SK-N-SH (cell line): Measurements from ENCODE around the gene MIGA2. TPM values are rescaled to one million over a fixed set of nuclear protein-coding genes. Genes with fewer than 3 reads are reported as not detected.

ENCODE experiments used
- CTCF ChIA-PET: fragments of 300-600, 350-600 bp; formaldehyde crosslinking; extraction: SDS; loops from one replicate; lab custom pipeline; 2021; lab: Yijun Ruan, JAX
- POLR2A ChIA-PET: fragments of 350-600 bp; sonication (Branson Sonifier 250); formaldehyde crosslinking; extraction: SDS; loops from one replicate; lab custom pipeline; 2020; ENCODE audit warnings: antibody characterized with exemption, inconsistent platforms; lab: Yijun Ruan, JAX
- DNase-seq: peaks from one replicate; pipeline ENCODE4 v3.0.0; 2012
- H2AFZ ChIP-seq: fragments of 200-600 bp; sonication (generic); 2 replicates; pipeline ENCODE4 v1.8.1; 2016; ENCODE audit warnings: antibody characterized with exemption, mild to moderate bottlenecking, low read depth
- H3F3A ChIP-seq: fragments of 200-600 bp; sonication (generic); replicated peaks from 2 replicates; pipeline ENCODE3; 2016; ENCODE audit warnings: antibody characterized with exemption, mild to moderate bottlenecking; ENCODE audit not compliant: insufficient read depth
- H3K27ac ChIP-seq, 2 experiments: fragments of 200-500 bp in 1 of 2; fragments of 200-600 bp in 1 of 2; sonication (Bioruptor generic) in 1 of 2; sonication (generic), shearing (Covaris generic) in 1 of 2; 2 replicates each; pipeline versions ENCODE4 v1.5.1 to v1.6.1; 2014 to 2016; ENCODE audit warnings: low read depth in 2 of 2, inconsistent platforms in 1 of 2, low read length in 1 of 2, mild to moderate bottlenecking in 1 of 2, mixed read lengths in 1 of 2
- H3K27me3 ChIP-seq: fragments of 200-600 bp; sonication (generic), shearing (Covaris generic); 2 replicates; pipeline ENCODE4 v1.6.1; 2016; ENCODE audit warnings: mixed run types; ENCODE audit not compliant: insufficient read depth
- H3K36me3 ChIP-seq, 2 experiments: fragments of 200-500 bp in 1 of 2; fragments of 200-600 bp in 1 of 2; sonication (Bioruptor generic) in 1 of 2; sonication (generic) in 1 of 2; replicated peaks in 1 of 2; 2 replicates each; pipeline versions ENCODE3 to v1.5.1; 2014 to 2016; ENCODE audit warnings: low read length in 1 of 2, mild to moderate bottlenecking in 1 of 2; ENCODE audit not compliant: insufficient read depth in 2 of 2, control insufficient read depth in 1 of 2
- H3K4me1 ChIP-seq, 2 experiments: fragments of 200-500 bp in 1 of 2; fragments of 200-600 bp in 1 of 2; sonication (Bioruptor generic) in 1 of 2; sonication (generic), shearing (Covaris generic) in 1 of 2; 2 replicates each; pipeline versions ENCODE4 v1.5.1 to v1.6.1; 2014 to 2016; ENCODE audit warnings: low read depth in 1 of 2, low read length in 1 of 2, mixed run types in 1 of 2; ENCODE audit not compliant: insufficient read depth in 2 of 2, control insufficient read depth in 1 of 2
- H3K4me2 ChIP-seq: fragments of 200-600 bp; sonication (generic), shearing (Covaris generic); 2 replicates; pipeline ENCODE4 v1.6.1; 2017; ENCODE audit warnings: mixed run types
- H3K4me3 ChIP-seq, 2 experiments: fragments of 200-500 bp in 1 of 2; fragments of 200-600 bp in 1 of 2; sonication (Bioruptor generic) in 1 of 2; sonication (generic), shearing (Covaris generic) in 1 of 2; 2 replicates each; pipeline versions ENCODE4 v1.5.1 to v1.8.1; 2014 to 2016; ENCODE audit warnings: low read depth in 2 of 2, inconsistent platforms in 1 of 2, low read length in 1 of 2, mild to moderate bottlenecking in 1 of 2, mixed read lengths in 1 of 2, moderate library complexity in 1 of 2
- H3K79me2 ChIP-seq: fragments of 200-600 bp; sonication (generic); 2 replicates; pipeline ENCODE4 v1.8.1; 2017; ENCODE audit warnings: mild to moderate bottlenecking; ENCODE audit not compliant: insufficient read depth
- H3K9ac ChIP-seq: fragments of 200-600 bp; sonication (generic); 2 replicates; pipeline ENCODE4 v1.6.1; 2017; ENCODE audit warnings: mixed run types
- H3K9me2 ChIP-seq: fragments of 200-600 bp; sonication (generic); 2 replicates; pipeline ENCODE4 v1.6.1; 2017; ENCODE audit warnings: mixed run types
- H3K9me3 ChIP-seq: fragments of 200-600 bp; sonication (generic); 2 replicates; pipeline ENCODE4 v1.6.1; 2017; ENCODE audit warnings: mixed run types, mild to moderate bottlenecking, moderate library complexity
- H4K20me1 ChIP-seq: fragments of 200-600 bp; sonication (generic); 2 replicates; pipeline ENCODE4 v1.6.1; 2017; ENCODE audit warnings: mild to moderate bottlenecking, mixed run types; ENCODE audit not compliant: insufficient read depth
- CHD2 ChIP-seq: fragments of 150-350 bp; IDR thresholded peaks from 2 replicates; pipeline ENCODE4 v1.6.1; 2018; ENCODE audit warnings: low read length; ENCODE audit not compliant: partially characterized antibody
- ELF1 ChIP-seq: IDR thresholded peaks from 2 replicates; pipeline ENCODE4 v1.4.0; 2012
- FOSL2 ChIP-seq: IDR thresholded peaks from 2 replicates; pipeline ENCODE4 v1.4.0; 2012; ENCODE audit warnings: low read depth, mild to moderate bottlenecking, moderate library complexity, borderline replicate concordance
- FOXM1 ChIP-seq: IDR thresholded peaks from 2 replicates; pipeline ENCODE4 v1.4.0; 2012; ENCODE audit warnings: low read depth, mild to moderate bottlenecking
- GABPA ChIP-seq: IDR thresholded peaks from 2 replicates; pipeline ENCODE4 v1.4.0; 2012; ENCODE audit warnings: low read depth, mild to moderate bottlenecking
- GATA2 ChIP-seq: sonication (generic); formaldehyde crosslinking; IDR thresholded peaks from 2 replicates; pipeline ENCODE4 v1.5.0; 2020; ENCODE audit warnings: mild to moderate bottlenecking, missing genetic modification reagents
- IRF3 ChIP-seq: fragments of 150-350 bp; IDR thresholded peaks from 2 replicates; pipeline ENCODE4 v1.6.1; 2016; ENCODE audit warnings: mild to moderate bottlenecking, low read depth, low read length
- JUND ChIP-seq: IDR thresholded peaks from 2 replicates; pipeline ENCODE4 v1.4.0; 2012
- MAX ChIP-seq: IDR thresholded peaks from 2 replicates; pipeline ENCODE4 v1.4.0; 2012; ENCODE audit warnings: low read depth
- MXI1 ChIP-seq: IDR thresholded peaks from 2 replicates; pipeline ENCODE4 v1.6.1; 2012; ENCODE audit warnings: mild to moderate bottlenecking, low read depth, low read length, improper control_type of control experiment
- NFIC ChIP-seq: IDR thresholded peaks from 2 replicates; pipeline ENCODE4 v1.4.0; 2012; ENCODE audit warnings: borderline replicate concordance
- POLR2AphosphoS5 ChIP-seq: IDR thresholded peaks from 2 replicates; pipeline ENCODE4 v1.6.1; 2012; ENCODE audit warnings: low read depth, low read length
- RAD21 ChIP-seq: IDR thresholded peaks from 2 replicates; pipeline ENCODE4 v1.6.1; 2012; ENCODE audit warnings: mild to moderate bottlenecking, low read length
- RCOR1 ChIP-seq: fragments of 150-350 bp; IDR thresholded peaks from 2 replicates; pipeline ENCODE4 v1.6.1; 2017; ENCODE audit warnings: antibody characterized with exemption, low read length
- REST ChIP-seq: IDR thresholded peaks from 2 replicates; pipeline ENCODE4 v1.6.1; 2012; ENCODE audit warnings: mild to moderate bottlenecking, low read depth, low read length, moderate library complexity
- RFX5 ChIP-seq: IDR thresholded peaks from 2 replicates; pipeline ENCODE4 v1.6.1; 2012; ENCODE audit warnings: mild to moderate bottlenecking, improper control_type of control experiment, low read length
- RXRA ChIP-seq: IDR thresholded peaks from 2 replicates; pipeline ENCODE4 v1.4.0; 2012; ENCODE audit warnings: low read depth, mild to moderate bottlenecking, borderline replicate concordance
- SMC3 ChIP-seq: IDR thresholded peaks from 2 replicates; pipeline ENCODE4 v1.6.1; 2012; ENCODE audit warnings: low read depth, low read length, improper control_type of control experiment
- TCF12 ChIP-seq: IDR thresholded peaks from 2 replicates; pipeline ENCODE4 v1.4.0; 2012
- USF1 ChIP-seq: IDR thresholded peaks from 2 replicates; pipeline ENCODE4 v1.4.0; 2012; ENCODE audit warnings: low read depth, borderline replicate concordance
- WGBS: methylation state at CpG from one replicate; pipeline ENCODE4 v1.1.6; 2017; ENCODE audit warnings: low lambda C conversion rate; 5-methylcytosine and 5-hydroxymethylcytosine counted together
- polyA plus RNA-seq, 3 experiments: library from polyadenylated mRNA; depleted of rRNA; stranded (reverse); fragments of >200 nt; gene quantifications; 2 replicates each; pipeline ENCODE4 v1.2.3, GENCODE V29; 2012
- TF ChIP-seq, protein P1 (sequence below): fragments of 200-600 bp; sonication (generic); IDR thresholded peaks from 2 replicates; pipeline ENCODE4 v1.6.1; 2017; ENCODE audit warnings: antibody characterized with exemption, mild to moderate bottlenecking, moderate library complexity

MIGA2 gene
- polyA plus RNA-seq, 1 of the 3 experiments (the other 2 are of a cell fraction): 21.2 TPM

DNA sequence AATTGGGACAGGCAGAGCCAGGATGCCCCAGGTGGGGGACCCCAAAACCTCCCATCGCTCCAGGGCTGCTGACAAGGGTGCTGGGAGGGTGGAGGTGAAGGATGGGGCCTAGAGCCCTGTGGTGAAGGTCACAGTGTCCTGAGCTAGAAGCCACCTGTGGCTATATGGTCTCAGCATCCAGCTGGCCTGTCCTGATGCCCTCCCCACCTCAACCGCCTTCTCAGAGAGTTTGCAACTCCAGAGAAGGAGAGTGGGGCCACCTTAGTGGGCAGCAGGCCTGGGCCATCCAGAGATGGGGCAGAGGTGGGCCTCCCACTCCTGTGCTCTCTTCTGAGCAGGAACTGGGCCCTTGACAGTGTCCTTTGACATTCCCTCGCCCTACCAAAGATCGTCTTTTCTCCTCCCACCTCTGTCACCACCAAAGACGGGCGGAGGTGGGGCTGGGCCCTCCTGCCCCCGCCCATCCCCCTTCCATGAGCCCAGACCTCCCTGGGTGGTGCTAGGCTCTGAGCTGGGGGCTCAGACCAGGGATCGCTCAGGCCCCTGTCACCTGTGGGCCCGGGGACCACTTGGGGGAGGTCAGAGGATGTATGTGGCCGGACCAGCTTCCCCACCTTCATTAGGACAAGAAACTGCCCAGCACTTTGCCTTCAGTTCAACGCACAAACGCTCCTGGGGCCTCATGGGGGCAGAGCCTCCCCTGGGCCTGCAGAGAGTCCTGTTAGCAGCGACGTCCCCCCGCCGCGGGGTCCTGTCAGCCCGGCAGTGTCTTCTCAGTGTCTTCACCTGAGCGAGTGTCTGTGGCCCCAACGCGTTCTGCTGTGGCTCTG is 34.5 kb downstream of the MIGA2 start:
- DNase-seq: no peak
- POLR2A ChIA-PET: no interaction called here
- H3K9me2 ChIP-seq: no peaks in the 10 kb centered on the region
- H3K9ac ChIP-seq: no peak overlapping the region
- no peak overlapping the region for H3K4me2 ChIP-seq
- H3K36me3 ChIP-seq: peaks cover 0 to 18% of the 10 kb centered on the region in 2 experiments
- peaks cover 0 to 17% of the 10 kb centered on the region in 2 experiments; a peak in 1 of 4 replicates for H3K4me1 ChIP-seq
- no peak overlapping the region for H3K4me3 ChIP-seq
- peaks cover 2% of the 10 kb centered on the region for H3F3A ChIP-seq
- no peaks in the 10 kb centered on the region for H3K79me2 ChIP-seq
- H3K27ac ChIP-seq: no peak overlapping the region
- TF ChIP-seq RFX5: no peak
- no peak for TF ChIP-seq RXRA
- no peak for TF ChIP-seq REST
- TF ChIP-seq TCF12: no peak
- TF ChIP-seq RAD21: no peak
- TF ChIP-seq, all 33 proteins: peak for 0
- H3K27me3 ChIP-seq: no peaks in the 10 kb centered on the region
- H4K20me1 ChIP-seq: no peaks in the 10 kb centered on the region
- no peaks in the 10 kb centered on the region for H3K9me3 ChIP-seq
- 86% methylated on average over 13 of the region's 21 CpGs for WGBS
- H2AFZ ChIP-seq: no peak overlapping the region
- CTCF ChIA-PET: no interaction called here

DNA sequence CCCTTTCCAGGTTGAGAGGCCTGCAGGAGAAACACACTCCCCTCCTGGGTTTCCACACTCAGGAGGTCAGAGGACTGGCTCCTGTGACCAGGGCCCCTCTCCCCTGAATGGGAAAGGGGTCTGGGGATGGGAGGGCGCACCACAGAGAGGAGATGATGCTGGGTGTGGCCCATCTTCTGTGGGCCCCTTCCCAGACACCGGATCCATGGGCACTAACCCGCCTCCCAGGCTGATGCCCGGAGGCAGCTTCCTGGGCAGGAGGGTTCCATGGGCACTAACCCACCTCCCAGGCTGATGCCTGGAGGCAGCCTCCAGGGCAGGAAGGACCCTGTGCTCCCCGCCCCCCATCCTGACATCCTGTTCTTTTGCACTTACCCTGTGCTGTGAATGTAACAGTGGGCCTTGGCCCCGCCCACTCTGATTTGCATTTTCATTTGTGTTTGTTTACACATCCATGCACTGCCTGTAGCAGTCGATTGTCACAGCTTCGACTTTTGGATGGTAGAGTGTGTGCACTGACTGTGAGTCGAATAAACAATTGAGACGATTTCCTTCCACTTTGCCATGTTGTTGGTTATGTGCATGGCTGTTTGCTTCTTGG is 35.2 kb downstream of the MIGA2 start:
- no peaks in the 10 kb centered on the region for H3K79me2 ChIP-seq
- CTCF ChIA-PET: no interaction called here
- no peak overlapping the region for H3K4me2 ChIP-seq
- peaks cover 0 to 17% of the 10 kb centered on the region in 2 experiments for H3K36me3 ChIP-seq
- peaks cover 0 to 17% of the 10 kb centered on the region in 2 experiments; a peak in 1 of 4 replicates for H3K4me1 ChIP-seq
- no peak overlapping the region for H2AFZ ChIP-seq
- no peaks in the 10 kb centered on the region for H3K27me3 ChIP-seq
- no peaks in the 10 kb centered on the region for H3K9me2 ChIP-seq
- no peak overlapping the region for H3K9ac ChIP-seq
- H3K27ac ChIP-seq: no peak overlapping the region
- no peak for DNase-seq
- H3K4me3 ChIP-seq: no peak overlapping the region
- H4K20me1 ChIP-seq: no peaks in the 10 kb centered on the region
- POLR2A ChIA-PET: no interaction called here
- no peaks in the 10 kb centered on the region for H3K9me3 ChIP-seq
- H3F3A ChIP-seq: peaks cover 2% of the 10 kb centered on the region
- 93% methylated on average over 6 of the region's 10 CpGs for WGBS
- TF ChIP-seq FOXM1 (no peak), RXRA (no peak), POLR2AphosphoS5 (no peak), IRF3 (no peak), GATA2 (CRISPR knock-in tag) (no peak), ELF1 (no peak), TCF12 (no peak), JUND (no peak), RCOR1 (no peak), FOSL2 (no peak), GABPA (no peak), USF1 (no peak), NFIC (no peak), SMC3 (no peak), MAX (no peak), MXI1 (no peak), CHD2 (no peak)
- TF ChIP-seq, protein P1, sequence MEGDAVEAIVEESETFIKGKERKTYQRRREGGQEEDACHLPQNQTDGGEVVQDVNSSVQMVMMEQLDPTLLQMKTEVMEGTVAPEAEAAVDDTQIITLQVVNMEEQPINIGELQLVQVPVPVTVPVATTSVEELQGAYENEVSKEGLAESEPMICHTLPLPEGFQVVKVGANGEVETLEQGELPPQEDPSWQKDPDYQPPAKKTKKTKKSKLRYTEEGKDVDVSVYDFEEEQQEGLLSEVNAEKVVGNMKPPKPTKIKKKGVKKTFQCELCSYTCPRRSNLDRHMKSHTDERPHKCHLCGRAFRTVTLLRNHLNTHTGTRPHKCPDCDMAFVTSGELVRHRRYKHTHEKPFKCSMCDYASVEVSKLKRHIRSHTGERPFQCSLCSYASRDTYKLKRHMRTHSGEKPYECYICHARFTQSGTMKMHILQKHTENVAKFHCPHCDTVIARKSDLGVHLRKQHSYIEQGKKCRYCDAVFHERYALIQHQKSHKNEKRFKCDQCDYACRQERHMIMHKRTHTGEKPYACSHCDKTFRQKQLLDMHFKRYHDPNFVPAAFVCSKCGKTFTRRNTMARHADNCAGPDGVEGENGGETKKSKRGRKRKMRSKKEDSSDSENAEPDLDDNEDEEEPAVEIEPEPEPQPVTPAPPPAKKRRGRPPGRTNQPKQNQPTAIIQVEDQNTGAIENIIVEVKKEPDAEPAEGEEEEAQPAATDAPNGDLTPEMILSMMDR: no peak
